ENCODE results near the gene TAF11L4. TPM values are rescaled to one million over a fixed set of nuclear protein-coding genes. Genes with fewer than 3 reads are reported as not detected.
"Not testable (repeated sequence)": the region's sequence is repeated elsewhere in the genome, so short reads cannot be mapped to it uniquely, and the experiment has no call there.

Gene TAF11L4
- total RNA-seq: not detected in 2 replicates

DNA sequence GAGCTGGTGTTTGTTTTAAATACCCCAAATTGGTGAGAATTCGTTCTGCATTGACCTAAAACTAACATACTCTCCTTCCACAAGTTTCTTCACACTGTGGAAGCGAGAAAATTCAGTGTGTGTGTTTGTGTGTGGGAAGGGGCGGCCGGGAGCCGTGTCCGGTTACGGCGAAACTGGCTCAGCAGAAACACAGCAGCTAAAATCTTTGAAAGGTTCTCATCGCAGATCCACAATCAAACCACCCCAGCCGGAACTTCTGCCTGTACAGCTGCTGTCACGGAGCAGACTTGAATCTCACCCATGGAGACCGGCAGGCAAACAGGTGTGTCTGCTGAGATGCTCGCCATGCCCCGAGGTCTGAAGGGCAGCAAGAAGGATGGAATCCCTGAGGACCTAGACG lies at the start of gene TAF11L4:
Gene TAF11L4, plus strand, starts transcription at position 301 of the 400 bp plus-strand sequence.
- DNase-seq (ENCODE audit: low read depth): not testable (repeated sequence)

DNA sequence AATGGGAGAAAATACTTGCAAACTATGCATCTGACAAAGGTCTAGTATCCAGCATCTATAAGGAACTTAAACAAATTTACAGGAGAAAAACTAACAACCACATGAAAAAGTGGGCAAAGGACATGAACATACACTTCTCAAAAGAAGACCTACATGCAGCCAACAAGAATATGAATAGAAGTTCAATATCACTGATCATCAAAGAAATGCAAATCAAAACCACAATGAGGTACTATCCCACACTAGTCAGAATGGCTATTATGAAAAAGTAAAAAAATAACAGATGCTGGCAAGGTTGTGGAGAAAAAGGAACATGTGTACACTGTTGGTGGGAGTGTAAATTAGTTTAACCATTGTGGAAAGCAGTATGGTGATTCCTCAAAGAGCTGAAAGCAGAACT lies 46.5 kb upstream of the TAF11L4 start:
- not testable (repeated sequence) for DNase-seq (ENCODE audit: low read depth)

DNA sequence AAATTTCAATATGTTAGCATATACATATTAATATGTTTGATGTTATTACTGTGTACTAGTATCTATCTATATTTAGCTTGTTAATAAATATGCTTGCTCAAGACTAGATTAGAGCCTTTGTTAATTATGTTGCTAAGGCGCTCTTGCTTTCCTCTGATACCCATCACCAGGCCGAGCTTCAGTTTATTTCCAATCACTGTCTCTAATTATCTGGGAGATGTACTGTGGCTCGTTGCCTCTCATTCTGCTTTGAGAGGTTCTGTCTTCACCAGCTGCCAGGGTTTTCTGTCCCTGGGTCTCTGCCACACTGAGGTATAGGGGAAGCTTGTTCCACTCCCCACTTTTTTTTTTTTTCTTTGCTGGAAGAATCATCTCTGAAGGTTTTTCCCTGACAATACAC lies 44.6 kb upstream of the TAF11L4 start:
- no peak for DNase-seq (ENCODE audit: low read depth)

DNA sequence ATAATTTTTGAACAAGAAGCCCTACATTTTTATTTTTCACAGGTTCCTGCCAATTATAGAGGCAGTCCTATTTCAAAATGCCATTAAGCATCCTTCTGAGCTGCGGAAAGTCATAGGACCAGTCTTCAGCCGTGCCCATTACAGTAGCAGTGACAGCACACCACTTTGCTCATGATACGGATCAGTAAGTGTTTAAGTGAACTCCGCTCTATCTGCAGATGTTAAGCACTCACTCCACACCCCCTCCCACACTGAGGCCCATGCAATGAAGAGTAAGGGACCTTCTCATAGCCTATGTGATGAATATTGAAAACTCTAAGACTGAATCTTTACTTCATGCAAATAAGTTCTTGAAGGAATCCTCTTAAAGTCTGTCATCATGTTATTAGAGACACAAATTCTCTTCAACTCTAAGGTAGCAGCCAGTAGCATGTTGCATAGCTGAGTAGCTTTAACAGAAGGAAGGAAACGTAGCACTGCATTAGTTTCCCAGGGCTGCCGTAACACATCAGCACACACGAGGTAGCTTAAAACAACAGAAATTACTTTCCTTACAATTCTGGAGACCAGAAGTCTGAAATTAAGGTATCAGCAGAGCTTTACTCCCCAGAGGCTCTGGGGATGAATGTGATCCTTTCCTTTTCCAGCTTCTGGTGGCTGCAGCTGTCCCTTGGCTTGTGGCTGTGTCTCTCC lies 43.9 kb upstream of the TAF11L4 start:
- no peak for DNase-seq (ENCODE audit: low read depth)

DNA sequence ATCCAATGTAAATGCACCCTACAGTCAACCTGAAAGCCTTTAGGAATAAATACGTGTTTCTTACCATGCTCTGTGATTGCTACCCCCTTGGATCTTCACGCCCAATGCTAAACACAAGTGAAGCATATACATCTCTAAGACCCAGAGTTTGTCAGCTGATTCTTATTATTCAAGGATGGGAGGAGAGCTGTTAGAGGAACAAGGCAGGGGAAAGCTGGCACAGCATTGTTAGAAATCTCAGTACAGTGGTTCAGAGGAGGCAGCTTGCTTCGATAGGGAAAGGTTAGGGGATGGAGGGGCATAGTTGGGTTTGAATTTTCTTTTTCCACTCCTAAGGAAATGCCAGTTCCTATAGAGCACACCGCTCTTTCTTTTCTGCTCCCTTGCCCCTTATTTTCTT lies 40.2 kb upstream of the TAF11L4 start:
- DNase-seq (ENCODE audit: low read depth): no peak

DNA sequence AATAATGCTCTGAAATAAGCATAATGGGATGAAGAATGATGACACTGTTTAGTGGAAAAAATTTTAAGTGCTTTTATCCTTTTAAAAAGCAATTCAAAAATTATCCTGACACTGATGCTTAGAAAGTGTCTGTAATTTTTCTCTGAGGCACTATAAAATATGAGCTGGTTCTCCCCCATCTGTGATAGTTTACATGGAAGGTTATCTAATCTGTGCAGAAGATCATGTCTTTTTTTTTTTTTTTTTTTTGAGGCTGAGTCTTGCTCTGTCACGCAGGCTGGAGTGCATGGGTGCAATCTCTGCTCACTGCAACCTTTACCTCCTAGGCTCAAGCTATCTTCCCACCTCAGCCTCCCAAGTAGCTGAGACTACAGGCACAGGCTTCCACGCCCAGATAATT lies 38.8 kb upstream of the TAF11L4 start:
- no peak for DNase-seq (ENCODE audit: low read depth)

DNA sequence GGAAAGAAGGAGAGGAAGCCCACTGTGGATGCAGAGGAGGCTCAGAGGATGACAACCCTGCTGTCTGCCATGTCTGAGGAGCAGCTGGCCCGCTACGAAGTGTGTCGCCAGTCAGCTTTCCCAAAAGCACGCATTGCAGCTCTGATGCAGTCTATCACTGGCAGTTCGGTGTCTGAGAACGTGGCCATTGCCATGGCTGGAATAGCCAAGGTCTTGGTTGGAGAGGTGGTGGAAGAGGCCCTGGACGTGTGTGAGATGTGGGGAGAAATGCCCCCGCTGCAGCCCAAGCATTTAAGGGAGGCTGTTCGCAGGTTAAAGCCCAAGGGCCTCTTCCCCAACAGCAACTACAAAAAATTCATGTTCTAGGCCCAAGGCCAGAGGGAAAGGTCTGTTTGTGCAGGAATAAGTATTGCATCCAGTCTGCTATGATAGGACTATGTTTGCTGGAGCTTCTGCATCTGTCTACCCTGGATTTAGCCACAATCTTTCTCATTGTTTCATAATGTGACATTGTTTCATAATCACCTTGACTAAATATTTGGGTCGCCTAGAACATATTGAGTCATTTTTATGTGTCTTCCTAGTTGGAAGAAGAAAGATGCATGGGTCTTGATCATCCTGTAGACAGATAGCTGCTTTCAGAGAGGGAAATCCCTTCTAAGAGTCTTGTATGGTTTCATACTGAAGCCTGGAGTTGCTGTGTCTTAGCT lies 35.0 kb upstream of the TAF11L4 start:
- DNase-seq (ENCODE audit: low read depth): not testable (repeated sequence)

DNA sequence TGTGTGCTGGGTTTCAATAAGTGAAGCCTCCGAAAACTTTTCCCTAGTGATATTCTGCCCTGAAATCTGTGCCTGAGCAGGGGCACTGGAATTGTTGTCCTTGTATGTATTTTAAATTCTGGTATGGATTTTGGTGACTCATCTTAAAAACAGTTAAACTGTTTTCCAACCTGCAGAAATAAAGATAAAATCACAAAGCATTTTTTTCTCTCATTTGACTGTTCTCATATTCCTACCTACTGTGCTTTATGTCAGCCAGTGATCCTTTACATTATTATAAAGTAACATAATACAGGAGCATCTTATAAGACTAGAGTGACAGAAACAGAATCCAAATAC lies 34.5 kb upstream of the TAF11L4 start:
- no peak for DNase-seq (ENCODE audit: low read depth)

DNA sequence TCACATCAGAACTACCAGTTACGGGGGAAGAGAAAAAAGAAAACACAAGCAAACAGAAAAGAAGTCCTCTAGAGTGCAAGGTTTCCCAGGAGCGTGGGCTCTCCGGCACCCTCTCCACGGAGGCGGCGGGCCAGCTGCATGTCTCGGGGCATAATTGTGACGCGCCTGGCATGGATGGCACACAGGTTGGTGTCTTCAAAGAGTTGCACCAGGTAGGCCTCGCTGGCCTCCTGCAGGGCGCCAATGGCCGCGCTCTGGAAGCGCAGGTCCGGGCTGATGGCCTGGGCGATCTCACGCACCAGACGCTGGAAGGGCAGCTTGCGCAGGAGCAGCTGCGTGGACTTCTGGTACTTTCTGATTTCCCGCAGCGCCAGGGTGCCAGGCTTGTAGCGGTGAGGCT lies 30.3 kb upstream of the TAF11L4 start:
- not testable (repeated sequence) for DNase-seq (ENCODE audit: low read depth)

DNA sequence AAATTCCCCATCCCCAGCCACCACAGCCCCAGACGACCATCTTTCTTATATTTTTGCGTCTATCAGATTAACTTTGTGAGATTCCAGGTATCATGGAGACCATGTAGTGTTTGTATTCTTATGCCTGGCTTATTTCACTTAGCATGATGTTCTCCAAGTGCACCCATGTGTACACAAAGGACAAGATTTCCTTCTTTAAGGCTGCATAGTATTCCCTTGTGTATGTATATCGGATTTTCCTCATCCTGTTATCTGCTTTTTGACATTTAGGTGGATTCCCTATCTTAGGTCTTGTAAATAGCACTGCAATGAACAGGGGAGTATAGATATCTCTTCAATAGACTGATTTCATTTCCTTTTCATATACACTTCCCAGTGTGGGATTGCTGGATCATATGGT lies 28.8 kb upstream of the TAF11L4 start:
- no peak for DNase-seq (ENCODE audit: low read depth)

DNA sequence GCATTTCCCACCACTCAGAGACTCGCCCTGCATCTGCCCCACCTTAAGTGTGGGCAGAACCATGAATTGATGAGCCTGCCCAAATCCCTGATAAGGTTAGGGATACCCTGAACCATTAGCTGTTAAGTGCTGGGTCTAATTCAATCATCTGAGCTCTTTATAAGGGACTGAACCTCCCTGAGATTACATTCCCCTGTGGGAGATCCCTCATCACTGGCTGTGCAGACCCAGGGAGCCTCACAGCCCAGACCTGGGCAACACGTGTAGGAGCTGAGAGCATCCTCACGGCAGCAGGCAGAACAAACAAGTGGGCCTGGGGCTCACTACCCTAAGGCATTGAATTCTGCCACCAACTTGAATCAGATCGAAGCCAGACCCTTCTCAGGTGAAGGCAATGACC lies 24.2 kb upstream of the TAF11L4 start:
- DNase-seq (ENCODE audit: low read depth): no peak

DNA sequence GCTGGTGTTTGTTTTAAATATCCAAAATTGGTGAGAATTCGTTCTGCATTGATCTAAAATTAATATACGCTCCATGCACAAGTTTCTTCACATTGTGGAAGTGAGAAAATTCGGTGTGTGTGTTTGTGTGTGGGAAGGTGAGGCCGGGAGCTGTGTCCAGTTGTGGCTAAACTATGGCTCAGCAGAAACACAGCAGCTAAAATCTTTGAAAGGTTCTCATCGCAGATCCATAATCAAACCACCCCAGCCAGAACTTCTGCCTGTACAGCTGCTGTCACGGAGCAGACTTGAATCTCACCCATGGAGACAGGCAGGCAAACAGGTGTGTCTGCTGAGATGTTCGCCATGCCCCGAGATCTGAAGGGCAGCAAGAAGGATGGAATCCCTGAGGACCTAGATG lies 23.7 kb upstream of the TAF11L4 start, which contains the start of gene TAF11L2:
Gene TAF11L2, plus strand, starts transcription at position 301 of the 400 bp plus-strand sequence.
- DNase-seq (ENCODE audit: low read depth): not testable (repeated sequence)

DNA sequence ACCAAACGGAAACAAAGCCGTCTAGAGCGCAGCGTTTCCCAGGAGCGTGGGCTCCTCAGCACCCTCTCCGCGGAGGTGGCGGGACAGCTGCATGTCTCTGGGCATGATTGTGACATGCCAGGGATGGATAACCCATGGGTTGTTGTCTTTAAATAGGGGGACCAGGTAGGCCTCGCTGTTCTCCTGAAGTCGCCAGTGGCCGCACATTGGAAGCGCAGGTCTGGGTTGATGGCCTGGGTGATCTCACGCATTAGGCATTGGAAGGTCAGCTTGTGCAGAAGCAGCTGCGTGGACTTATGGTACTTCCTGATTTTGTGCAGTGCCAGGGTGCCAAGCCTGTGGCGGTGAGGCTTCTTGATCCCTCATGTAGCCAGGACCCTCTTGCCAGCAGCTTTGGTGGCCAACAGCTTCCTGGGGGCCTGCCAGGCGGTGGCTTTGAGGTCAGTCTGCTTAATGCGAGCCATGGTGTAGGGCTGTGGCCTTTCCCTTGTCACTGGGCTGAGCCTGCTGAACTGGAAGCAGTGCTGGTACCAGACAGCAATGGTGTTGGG lies 9.8 kb upstream of the TAF11L4 start:
- no peak for DNase-seq (ENCODE audit: low read depth)

DNA sequence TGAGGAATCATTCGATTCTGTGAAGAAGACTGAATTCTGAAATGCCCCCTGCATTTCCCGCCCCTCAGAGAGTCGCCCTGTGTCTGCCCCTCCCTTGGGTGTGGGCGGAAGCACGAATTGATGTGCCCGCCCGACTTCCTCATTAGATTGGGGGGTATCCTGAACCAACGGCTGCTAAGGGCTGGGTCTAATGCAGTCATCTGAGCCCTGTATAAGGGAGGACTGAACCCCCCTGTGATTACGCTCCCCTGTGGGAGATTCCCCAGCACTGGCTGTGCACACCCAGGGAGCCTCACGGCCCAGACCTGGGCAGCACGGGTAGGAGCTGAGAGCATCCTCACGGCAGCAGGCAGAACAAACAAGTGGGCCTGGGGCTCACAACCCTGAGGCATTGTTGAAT lies 4.1 kb upstream of the TAF11L4 start:
- not testable (repeated sequence) for DNase-seq (ENCODE audit: low read depth)

DNA sequence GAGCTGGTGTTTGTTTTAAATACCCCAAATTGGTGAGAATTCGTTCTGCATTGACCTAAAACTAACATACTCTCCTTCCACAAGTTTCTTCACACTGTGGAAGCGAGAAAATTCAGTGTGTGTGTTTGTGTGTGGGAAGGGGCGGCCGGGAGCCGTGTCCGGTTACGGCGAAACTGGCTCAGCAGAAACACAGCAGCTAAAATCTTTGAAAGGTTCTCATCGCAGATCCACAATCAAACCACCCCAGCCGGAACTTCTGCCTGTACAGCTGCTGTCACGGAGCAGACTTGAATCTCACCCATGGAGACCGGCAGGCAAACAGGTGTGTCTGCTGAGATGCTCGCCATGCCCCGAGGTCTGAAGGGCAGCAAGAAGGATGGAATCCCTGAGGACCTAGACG lies 3.5 kb upstream of the TAF11L4 start, which contains the start of gene TAF11L3:
Gene TAF11L3, plus strand, starts transcription at position 301 of the 400 bp plus-strand sequence.
- not testable (repeated sequence) for DNase-seq (ENCODE audit: low read depth)

DNA sequence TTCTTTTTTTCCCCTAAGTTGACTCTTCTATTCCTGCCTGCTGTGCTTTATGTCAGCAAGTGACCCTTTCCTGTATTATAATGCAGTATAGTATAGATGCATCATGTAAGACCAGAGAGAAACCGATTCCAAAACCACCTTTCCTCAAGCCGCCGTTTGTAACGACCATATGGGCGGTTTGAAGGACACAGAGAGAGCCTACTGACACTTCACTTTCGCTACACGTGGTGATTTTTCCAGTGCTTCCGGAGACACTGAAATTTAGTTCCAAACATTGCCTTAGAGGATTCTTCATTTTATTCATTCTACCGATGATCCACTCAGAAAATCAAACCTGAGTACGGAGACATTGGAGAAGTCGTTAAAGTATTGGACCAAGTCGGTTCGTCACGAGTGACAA lies 2.1 kb upstream of the TAF11L4 start:
- not testable (repeated sequence) for DNase-seq (ENCODE audit: low read depth)

DNA sequence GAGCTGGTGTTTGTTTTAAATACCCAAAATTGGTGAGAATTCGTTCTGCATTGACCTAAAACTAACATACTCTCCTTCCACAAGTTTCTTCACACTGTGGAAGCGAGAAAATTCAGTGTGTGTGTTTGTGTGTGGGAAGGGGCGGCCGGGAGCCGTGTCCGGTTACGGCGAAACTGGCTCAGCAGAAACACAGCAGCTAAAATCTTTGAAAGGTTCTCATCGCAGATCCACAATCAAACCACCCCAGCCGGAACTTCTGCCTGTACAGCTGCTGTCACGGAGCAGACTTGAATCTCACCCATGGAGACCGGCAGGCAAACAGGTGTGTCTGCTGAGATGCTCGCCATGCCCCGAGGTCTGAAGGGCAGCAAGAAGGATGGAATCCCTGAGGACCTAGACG lies 3.3 kb downstream of the TAF11L4 start, which contains the start of gene TAF11L5:
Gene TAF11L5, plus strand, starts transcription at position 301 of the 400 bp plus-strand sequence.
- not testable (repeated sequence) for DNase-seq (ENCODE audit: low read depth)

DNA sequence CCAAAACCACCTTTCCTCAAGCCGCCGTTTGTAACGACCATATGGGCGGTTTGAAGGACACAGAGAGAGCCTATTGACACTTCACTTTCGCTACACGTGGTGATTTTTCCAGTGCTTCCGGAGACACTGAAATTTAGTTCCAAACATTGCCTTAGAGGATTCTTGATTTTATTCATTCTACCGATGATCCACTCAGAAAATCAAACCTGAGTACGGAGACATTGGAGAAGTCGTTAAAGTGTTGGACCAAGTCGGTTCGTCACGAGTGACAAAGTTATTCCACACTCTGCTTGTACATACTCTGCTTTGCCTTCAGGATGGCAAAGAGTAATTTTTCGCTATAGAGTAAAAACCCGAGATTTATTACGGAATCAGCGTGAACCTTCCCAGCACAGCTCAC lies 4.9 kb downstream of the TAF11L4 start:
- peak; percentile 14 for DNase-seq (ENCODE audit: low read depth)

DNA sequence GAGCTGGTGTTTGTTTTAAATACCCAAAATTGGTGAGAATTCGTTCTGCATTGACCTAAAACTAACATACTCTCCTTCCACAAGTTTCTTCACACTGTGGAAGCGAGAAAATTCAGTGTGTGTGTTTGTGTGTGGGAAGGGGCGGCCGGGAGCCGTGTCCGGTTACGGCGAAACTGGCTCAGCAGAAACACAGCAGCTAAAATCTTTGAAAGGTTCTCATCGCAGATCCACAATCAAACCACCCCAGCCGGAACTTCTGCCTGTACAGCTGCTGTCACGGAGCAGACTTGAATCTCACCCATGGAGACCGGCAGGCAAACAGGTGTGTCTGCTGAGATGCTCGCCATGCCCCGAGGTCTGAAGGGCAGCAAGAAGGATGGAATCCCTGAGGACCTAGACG lies 6.8 kb downstream of the TAF11L4 start, which contains the start of gene TAF11L6:
Gene TAF11L6, plus strand, starts transcription at position 301 of the 400 bp plus-strand sequence.
- DNase-seq (ENCODE audit: low read depth): not testable (repeated sequence)

Measured in renal cortical epithelial cell (primary cell).